ENCODE data around the gene ZSCAN2.
"Not testable (repeated sequence)": the region's sequence is repeated elsewhere in the genome, so short reads cannot be mapped to it uniquely, and the experiment has no call there.

The ZSCAN2 gene

DNA sequence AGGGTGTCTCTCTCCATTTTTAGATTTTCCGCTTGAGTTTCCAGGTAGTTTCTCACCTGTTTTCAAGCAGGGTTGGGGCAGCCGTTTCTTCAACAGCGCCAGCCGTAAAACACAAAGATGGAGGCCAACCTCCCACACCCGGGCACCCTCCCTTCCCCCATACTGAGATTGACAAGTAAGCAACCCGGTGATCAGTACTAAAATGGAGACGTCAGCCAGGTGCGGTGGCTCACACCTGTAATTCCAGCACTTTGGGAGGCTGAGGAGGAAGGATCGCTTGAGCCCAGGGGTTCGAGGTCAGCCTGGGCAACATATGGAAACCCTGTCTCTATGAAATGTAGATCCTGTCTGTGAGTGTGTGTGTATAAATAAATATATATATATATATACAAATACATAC lies 903 bp upstream of the ZSCAN2 start:
- no peak for DNase-seq

- DNase-seq = peak; percentile 57
Observed at GRCh38 chr15:84600331-84600686, 500 bp upstream of the ZSCAN2 start.

DNA sequence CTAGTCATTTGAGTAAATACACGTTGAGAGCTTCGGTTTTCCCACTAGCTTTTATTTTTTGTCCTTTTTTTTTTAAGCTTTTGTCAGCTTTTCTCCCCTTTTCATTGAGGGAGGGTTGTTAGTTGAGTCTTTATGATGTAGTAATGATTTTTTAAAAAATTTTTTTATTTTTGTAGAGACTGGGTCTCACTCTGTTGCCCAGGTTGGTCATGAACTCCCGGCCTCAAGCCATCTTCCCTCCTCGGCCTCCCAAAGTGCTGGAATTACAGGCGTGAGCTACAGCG lies 688 bp downstream of the ZSCAN2 start:
- DNase-seq = no peak

GRCh38 chr15:84603630-84604379 lies 3.0 kb downstream of the ZSCAN2 start:
- no peak for DNase-seq

- no peak for DNase-seq
Observed at GRCh38 chr15:84604826-84605553, 4.2 kb downstream of the ZSCAN2 start.

- DNase-seq = no peak
Observed at GRCh38 chr15:84605554-84605882, 4.7 kb downstream of the ZSCAN2 start.

- no peak for DNase-seq
Observed at GRCh38 chr15:84606653-84607120, 5.9 kb downstream of the ZSCAN2 start.

- no peak for DNase-seq
Observed at GRCh38 chr15:84608707-84609284, 8.0 kb downstream of the ZSCAN2 start.

DNA sequence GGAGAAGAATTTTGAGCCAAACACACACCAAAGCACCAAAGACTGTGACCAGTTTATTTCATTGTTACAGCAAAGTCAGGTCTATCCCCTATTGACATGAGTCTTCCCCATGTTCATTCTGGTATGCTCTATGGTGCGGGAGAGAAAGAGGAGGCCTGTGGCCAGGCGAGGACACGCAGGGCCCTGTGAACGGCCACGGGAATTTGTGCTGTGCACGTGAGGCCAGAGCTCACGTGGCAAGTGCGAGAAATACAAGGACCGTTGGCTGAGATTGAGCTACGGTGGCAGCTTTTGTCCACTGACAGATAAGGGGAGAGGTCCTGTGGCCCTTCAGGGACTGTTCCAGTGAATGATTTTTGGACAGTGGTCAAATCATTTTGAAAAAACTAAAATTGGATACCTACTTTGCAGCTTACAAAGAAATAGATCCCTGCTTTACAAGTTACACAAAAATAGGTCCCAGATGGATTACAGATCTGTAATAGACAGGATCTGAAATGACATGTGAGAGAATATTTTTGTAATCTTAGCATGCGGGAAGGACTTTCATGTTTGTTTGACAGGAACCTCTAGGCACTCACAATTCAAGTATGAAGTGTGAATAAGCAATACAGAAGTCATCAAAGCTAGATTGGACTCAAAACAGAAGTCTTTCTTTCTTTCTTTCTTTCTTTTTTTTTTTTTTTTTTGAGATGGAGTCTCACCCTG lies 9.2 kb downstream of the ZSCAN2 start:
- no peak for DNase-seq

DNA sequence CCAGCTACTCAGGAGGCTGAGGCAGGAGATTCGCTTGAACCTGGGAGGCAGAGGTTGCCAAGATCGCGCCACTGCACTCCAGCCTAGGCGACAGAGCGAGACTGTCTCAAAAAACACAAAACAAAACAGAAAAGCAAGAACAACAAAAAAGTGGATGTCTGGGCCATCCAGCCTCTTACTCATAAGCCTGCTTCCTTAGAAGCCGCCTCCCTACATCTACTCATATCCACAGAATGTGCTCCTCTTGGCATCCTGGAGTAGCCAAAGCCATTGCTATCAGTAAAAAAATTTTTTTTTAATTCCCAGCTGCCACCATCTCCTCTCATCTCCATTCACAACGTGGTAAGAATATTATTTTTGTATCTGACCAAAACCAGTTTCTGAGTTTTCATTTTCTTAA lies 10.8 kb downstream of the ZSCAN2 start:
- DNase-seq = no peak

- no peak for DNase-seq
Observed at GRCh38 chr15:84616235-84616634, 15.4 kb downstream of the ZSCAN2 start.

DNA sequence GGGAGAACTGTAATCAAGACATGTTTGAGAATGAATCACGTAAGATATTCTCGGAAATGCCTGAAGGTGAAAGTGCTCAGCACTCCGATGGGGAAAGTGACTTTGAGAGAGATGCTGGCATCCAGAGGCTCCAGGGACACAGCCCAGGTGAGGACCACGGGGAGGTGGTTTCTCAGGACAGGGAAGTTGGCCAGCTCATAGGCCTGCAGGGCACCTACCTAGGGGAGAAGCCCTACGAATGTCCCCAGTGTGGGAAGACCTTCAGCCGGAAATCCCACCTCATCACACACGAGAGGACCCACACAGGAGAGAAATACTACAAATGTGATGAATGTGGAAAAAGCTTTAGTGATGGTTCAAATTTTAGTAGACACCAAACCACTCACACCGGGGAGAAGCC lies 19.8 kb downstream of the ZSCAN2 start:
- no peak for DNase-seq

DNA sequence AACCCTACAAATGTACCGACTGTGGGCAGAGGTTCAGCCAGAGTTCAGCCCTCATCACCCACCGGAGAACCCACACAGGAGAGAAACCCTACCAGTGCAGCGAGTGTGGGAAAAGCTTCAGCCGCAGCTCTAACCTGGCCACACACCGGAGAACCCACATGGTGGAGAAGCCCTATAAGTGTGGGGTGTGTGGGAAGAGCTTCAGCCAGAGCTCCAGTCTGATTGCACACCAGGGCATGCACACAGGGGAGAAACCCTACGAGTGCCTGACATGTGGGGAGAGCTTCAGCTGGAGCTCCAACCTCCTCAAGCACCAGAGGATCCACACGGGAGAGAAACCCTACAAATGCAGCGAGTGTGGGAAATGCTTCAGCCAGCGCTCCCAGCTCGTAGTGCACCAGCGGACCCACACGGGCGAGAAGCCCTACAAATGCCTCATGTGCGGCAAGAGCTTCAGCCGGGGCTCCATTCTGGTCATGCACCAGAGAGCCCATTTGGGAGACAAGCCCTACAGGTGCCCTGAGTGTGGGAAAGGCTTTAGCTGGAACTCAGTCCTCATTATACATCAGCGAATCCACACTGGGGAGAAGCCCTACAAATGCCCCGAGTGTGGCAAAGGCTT lies 20.7 kb downstream of the ZSCAN2 start:
- DNase-seq = no peak

DNA sequence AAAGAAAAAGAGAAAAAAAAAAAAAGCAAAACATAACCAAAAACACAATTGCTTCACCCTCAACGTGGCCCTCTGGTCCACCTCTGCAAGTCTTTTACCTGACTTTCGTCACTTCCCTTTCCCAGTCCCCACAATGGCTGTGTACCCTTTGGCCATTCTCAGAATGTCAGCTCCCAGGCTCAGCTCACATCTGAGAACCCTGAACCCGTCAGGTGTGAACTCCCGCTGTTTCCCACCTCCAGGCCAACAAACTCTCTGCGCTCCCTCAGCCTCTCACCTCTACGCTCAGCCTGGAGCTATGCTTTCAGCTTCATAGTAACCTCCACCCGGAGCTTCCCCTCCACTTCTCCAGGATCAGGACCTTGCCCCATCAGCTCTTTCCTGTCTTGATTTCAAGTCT lies 23.6 kb downstream of the ZSCAN2 start:
- DNase-seq = no peak

DNA sequence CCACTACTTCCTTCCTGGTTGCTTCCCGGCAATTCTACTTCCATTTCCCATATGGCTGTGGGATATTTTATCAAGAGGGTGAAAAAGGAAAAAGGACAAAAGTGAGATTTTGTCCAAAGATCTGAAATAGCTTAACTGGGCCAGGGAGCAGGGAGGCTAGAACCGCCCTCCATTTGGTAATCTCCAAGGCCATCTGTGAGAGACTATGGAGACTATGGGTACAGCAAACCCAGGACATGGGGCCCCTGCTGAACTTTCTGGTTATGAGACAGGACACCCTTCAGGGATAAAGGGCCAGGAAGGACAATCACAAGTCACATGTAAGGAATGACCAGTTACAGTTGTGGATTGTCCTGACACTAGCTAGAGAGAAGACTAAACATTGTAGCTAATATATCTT lies 24.3 kb downstream of the ZSCAN2 start:
- DNase-seq = no peak

GRCh38 chr15:84629033-84629432 lies 28.2 kb downstream of the ZSCAN2 start:
- DNase-seq = no peak

DNA sequence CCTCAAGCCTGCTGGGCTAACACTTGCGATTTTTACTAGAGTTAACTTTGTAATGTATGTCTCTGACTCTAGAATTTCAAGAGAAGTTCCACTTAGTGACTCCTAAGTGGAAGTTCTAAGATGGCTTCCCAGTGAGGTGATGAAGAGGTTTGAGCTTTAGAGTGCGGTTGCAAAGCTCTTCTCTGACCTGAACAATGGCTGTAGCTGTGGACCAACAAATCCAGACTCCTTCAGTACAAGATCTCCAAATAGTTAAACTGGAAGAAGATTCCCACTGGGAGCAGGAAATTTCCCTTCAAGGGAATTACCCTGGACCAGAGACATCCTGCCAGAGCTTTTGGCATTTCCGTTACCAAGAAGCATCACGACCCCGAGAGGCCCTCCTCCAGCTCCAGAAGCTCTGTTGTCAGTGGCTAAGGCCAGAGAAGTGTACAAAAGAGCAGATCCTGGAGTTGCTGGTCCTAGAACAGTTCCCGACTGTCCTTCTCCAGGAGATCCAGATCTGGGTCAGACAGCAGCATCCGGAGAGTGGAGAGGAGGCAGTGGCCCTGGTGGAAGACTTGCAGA lies 31.0 kb downstream of the ZSCAN2 start:
- no peak for DNase-seq

GRCh38 chr15:84633311-84634227 lies 32.8 kb downstream of the ZSCAN2 start:
- DNase-seq = peak; percentile 76

- no peak for DNase-seq
Observed at GRCh38 chr15:84634228-84634837, 33.5 kb downstream of the ZSCAN2 start.

GRCh38 chr15:84638103-84638502 lies 37.3 kb downstream of the ZSCAN2 start:
- peak; percentile 57 for DNase-seq

DNA sequence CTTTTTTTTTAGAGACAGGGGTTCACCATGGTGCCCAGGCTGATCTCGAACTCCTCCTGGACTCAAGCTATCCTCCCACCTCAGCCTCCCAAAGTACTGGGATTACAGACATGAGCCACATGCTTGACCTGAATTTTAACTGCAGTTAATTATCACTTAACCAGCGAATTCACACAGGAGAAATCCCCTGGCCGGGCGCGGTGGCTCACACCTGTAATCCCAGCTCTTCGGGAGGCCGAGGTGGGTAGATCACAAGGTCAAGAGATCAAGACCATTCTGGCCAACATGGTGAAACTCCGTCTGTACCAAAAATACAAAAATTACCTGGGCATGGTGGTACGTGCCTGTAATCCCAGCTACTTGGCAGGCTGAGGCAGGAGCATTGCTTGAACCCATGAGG lies 41.1 kb downstream of the ZSCAN2 start:
- DNase-seq = not testable (repeated sequence)
